ENCODE measurements around the gene RAI1.

- TF ChIP-seq EZH2 (IDR thresholded peaks at IDR 0.05) (no peak), POLR2AphosphoS5 (IDR thresholded peaks at IDR 0.05; ENCODE audit: borderline replicate concordance, low read depth, low read length) (no peak)
Observed at GRCh38 chr17:17718251-17718650, 37.0 kb downstream of the RAI1 start.
